ENCODE results near the gene FGF19.

Gene FGF19

DNA sequence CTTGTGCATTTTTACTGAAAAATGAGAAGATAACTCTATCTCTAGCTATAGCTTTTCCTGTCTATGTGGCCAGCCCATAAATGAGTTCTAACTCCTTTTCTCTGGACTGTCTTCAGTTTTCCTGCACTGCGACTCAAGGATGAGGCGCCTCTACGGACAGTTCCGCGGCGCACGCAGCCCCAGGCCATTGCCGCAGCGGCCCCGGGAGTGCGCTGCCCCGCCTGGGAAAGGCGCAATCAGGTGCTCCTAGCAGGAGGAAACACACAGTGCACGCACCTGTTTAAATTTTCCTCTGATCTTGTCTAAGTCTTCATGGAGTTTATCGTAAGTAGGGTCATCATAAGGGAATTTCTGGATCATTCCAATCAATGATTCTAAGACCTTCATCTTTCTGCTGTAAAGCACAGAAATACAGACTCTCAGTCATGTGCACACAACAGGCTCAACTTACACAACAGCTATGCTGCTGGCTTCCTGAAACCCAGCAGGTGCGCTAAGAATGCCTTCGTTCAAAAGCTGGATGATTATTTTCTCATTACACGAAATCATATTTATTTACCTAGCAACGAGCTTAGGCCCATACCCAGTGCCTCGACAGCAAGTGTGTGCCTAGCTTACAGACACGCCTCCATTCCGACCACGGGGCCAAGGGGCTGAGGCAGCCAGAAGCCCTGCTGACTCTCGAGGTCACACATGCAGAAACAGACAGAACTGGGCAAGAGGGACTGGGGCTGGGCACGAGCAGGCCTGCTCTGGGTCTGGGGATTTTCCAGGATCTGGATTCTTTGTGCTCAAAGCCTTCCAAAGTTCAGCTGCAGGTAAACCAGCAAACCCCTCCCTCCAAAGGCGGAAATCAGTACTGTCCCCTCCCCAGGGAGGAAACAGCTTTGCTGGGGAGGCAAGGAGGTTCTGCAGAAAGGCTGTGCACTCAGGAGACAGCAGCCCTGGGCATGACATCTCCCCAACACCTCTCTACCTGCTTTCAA is 35.9 kb downstream of the FGF19 start:
- no peak for DNase-seq

DNA sequence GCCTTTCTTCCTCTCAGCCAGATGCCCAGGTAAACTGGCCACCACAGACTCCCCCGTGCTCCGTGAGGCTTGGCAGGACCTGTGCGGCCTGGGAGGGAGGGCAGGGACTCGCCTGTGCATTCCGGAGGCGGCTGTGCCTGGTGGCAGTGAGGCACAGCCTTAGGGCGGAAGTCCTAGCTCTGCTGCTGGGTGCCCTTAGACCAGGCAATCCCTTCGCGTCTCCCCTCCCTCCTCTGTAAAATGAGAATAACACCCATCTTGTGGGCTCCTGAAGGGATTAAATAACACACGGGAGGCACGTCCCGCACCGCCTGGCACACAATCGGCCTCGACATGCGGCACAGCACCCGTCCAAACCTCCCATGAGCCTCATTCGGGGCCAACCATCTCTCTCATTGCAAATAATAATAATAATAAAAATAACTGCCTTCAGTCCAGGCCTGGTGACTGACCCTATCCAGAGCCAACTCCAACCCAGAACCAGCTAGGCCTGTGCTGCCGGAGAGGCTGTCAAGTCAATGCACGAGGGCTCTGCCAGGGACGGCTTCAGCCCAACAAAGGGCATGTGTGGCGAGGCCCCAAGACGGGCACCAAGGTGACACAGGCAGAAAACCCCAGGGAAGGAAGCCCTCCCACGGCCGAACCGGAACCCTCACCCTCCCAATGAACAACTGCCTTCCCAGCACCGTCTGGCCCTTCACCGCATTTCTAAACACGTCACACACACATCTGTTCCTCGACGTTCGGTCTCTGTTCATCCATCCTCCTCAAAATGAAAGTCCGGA is 36.9 kb downstream of the FGF19 start:
- DNase-seq = no peak

DNA sequence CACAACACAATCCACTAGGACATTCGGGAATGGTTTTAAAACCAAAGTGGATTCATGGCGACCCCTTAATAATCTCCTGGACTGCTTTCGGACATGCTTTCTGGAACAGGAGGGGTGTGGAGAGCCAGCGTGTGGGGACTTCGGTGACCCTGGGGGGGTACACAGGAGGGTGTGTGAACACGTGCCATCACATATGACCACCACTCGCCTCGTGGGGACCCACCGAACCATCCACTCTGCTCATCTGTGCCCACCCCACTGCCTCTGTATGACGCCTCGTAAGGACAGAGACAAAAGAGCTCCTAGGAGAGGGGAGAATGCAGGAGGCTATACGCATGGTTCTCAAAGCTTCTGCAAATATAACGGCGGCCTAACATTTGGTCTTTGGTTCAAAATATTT is 37.6 kb downstream of the FGF19 start:
- DNase-seq = no peak

DNA sequence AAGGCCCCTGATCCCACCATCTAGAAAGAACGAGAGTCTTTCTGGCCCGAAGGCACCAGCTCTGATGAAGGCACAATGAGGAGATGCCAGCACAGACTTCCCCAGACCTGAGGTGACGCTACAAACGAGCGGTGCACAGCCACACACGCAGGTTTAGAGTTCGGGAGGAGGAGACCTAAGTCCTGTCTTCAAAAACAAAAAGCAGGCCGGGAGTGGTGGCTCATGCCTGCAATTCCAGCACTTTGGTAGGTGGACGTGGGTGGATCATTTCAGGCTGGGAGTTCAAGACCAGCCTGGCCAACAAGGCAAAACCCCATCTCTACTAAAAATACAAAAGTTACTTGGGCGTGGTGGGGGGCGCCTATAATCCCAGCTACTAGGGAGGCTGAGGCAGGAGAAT is 38.2 kb downstream of the FGF19 start:
- no peak for DNase-seq

DNA sequence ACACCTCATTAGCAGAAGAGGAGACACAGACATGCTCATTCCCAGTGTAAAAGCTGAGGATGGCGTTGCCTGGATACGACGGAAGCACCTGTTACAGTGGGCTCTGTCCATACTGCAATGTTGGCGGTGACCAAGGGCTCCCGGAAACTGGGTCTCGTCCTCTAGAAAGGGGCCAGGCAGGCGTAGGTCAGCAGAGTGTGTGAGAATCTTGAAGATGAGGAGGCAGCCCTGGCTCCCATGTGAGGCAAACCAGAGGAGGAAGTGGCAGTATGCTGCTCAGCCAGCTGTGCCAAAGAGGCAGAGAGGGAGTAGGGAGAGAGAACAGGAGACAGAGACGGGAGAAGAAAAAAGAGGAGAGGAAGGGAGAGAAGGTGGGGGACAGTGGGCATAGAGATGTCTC is 38.9 kb downstream of the FGF19 start:
- DNase-seq = no peak

DNA sequence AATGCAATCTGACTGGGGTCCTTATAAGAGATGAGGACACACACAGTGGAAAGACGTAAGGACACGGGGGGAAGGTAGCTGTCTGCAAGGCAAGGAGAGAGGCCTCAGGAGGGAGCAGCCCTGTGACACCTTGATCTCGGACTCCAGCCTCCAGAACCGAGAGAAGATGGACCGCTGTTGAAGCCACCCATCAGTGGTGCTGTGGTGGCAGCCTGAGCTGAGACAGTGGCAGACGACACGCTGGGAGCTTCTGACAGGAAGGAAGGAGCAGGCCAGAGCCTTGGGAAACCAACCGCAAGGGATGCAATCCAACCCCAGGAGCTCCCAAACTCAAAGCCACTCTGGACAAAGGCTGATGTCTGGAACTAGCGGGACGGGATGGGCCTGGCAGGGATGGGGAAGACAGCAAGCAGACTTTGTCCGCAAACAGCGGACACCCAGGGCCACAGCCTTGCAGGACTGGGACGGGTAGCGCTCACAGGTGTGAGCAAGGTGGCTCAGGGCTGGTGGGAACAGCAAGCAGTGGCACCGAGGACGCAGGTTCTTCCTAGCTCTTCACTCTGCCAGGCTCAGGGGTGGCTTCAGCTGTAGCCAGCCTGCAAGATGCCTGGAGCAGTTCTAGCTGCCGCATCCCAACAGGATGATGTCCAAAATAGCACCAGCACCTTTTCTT is 39.6 kb downstream of the FGF19 start:
- DNase-seq = no peak

DNA sequence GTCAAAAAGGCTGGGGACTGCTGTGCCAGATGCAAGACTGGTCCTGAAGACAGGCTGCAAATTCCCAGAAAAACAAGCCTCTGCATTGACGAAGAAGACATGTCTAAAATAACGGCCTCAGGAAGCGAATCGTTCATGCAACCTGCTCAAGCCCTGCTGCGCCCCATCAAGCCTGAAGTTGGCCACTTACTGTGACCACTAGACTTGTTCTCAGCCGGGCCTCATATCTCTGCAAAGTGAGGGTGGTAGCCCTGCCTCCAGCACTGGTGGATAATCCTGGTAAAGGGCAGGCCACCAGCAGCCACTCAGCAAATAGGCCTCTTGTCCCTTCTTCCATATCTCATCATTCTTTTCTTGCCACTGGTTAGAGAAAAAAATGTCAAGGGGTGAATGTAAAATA is 40.5 kb downstream of the FGF19 start:
- DNase-seq = no peak

DNA sequence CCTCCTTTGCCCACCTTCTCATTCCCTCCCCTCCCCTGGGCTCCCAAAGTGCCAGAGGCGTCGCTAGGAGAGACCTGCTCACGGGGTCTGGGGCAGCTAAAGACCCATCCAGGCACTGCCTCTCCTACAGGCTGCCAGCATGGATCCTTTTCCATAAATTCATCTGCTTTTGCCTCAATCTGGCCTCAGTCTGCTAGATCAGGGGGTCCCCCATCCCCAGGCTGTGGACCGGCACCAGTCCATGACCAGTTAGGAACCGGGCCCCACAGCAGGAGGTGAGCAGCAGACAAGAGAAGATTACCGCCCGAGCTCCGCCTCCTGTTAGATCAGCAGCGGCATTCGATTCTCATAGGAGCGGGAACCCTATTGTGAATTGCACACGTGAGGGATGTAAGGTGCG is 41.0 kb downstream of the FGF19 start:
- DNase-seq = no peak

DNA sequence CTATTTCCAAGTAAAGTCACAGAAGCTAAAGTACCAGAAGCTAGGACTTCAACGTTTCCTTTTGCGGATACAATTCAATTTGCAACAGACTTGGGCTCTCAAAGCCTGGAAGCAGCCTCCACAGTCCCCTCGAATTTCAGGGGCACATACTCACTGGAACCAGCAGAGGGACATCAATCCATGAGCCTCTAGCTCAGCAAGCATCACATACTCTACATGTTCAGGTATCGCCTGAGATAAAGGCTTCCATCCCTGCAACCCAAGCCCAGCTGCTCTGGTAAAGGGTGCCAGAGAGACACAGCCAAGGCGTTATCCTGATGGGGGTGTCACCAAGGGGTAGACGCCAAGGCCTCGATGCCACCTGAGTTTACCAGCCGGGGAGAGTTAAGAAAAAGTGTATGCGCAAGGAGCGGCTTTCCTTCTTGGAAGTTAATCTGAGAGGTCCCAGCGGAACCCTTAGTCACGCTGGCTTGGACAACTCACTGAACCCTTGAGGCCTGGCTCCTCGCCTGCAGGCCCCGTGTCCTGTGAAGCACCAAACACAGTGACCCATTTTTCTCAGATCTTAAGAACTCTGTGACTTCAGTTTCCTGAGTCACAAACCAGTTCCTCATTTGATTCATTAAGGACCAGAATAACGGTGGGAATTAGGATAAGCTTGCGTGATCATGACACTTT is 41.7 kb downstream of the FGF19 start:
- DNase-seq = no peak

DNA sequence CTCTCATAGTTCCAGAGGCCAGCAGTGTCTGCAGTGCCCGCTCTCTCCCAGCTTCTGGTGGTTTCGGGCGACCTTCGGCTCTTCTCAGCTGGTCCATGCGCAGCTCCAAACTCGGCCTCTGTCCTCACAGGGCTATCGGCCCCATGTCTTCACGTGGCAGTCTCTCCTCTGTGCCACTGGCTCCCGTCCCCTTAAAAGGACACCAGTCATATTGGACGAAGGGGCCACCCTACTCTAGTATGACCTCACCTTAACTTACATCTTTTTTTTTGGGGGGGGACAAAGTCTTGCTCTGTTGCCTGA is 42.5 kb downstream of the FGF19 start:
- no peak for DNase-seq

DNA sequence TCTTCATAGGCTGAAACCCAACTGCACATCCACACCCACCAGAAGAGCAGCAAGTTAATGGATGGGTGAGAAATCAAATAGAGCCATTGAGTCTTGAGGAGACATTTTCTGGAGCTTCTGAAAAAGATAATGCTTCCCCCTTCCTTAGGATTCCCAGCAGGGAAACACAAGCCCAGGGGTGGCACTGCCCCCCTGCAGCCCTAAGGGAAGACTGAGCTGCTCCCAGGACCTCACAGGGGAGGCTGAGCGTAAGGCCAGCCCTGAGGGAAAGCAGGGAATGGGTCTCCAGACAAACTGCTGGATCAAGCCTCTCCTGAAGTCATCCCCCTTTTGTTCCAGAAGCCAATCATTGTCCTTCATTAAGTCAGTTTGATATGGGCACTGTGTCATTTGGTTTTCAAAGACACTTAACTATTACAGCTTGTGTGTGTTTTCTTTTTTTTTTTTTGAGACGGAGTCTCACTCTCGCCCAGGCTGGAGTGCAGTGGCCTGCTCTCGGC is 43.8 kb downstream of the FGF19 start:
- DNase-seq = no peak

DNA sequence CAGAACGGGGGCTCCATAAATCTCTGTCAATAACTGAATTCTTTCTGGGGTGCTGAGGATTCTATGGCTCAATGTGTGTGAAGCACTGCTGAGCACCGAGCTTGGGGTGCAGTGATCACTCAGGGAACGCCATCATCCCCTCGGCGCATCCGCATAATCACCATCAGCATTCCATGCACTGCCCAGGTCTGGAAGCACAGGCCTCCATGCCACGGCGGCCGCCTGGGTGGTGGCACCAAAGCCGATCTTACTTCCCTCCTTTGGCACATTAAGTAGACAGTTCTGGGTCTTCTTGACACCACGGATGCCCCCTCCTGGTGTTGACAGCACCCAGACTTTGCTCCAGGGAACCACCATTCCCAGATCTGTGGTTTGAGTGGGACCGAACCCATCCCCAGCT is 44.2 kb downstream of the FGF19 start:
- no peak for DNase-seq

DNA sequence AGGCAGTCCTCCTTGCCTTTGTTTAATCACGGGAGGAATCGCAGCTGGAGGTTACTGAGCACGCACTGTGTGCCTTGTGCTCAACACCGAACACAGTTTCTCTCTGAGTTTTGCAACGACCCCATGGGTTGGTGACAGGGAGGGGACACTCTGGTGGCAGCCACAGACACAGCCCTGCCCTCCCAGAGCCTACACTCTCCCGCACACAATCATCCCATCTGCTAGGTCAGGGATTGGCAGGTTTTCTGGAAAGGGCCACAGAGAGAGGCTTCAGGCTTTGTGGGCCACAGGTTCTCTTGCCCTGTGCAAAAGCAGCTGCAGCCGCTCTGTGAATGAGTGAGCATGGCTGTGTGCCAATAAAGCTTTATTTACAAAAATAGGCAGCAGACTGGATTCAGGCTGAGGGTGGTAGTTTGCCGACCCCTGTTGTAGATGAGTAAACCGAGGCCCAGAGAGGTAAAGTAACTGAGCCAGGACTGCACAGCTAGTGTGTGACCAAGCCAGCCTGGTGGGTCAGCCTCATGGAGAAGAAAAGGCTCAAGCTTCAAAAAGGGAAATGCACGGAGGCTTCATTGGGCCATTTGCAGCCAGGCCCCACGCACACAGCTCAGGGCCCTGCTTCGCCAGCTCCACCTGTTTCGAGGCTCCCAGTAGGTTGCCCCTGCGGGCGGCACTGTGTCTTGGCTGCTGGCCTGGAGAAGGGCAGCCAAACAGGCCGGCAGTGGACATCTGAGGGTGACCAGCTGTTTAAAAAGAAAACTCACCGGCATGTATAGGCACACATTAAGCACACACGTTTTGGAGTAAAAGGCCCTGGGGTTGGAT is 45.0 kb downstream of the FGF19 start:
- DNase-seq = peak; percentile 9

DNA sequence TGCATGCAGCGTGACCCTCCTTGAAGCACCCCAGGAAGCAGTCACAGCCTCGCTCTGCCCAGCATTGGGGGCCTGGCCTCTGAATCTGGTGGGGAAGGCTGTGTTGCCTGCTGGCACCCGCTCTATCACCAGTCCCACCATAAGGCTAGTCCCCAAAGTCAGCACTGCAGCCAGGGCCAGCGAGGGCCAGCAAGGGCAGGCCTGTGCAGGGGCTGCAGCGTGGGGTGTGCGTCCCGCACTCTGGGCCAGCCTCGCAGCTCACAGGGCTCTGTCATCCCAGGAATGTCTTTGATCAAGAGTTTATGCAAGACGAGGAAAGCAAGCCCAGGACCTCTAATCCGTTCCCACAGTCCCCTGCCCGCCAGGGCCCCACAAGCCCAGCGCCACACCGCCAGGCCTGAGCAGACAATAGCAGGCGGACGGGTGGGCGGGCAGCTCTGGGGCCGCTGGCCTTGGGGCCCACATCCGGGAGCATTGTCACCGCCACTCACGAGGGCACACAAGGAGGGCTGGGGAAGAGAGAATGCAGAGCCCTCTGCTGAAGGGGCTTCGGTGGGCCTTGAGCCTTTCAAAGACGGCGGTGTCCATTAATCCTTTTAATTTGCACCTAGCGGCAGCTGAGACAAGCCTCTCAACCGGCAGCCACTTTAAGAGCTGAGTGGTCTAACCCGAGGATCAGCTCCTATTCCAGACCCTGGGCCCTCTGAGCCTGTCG is 45.8 kb downstream of the FGF19 start:
- no peak for DNase-seq

DNA sequence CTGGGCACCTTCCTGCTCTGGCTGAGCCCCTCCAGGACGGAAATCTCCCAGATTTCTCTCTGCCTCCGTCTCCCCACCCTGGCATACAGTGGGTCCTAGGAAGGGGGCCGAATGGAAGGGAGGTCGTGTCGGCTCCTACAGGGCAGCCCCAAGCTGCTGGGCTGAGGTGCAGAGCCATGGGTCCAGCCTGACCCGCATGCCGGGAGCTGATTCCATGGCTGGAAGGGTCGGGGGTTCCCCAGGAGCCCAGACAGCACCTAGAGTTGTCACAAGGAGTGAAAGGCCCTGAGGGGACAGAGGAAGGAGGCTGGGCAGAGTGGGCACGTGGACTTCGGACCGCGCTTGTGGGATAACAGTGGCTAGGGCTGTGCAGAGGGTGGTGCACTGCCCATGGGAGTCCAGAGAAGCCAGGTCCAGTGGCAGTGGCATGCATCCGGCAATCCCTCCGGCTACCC is 46.3 kb downstream of the FGF19 start:
- no peak for DNase-seq

DNA sequence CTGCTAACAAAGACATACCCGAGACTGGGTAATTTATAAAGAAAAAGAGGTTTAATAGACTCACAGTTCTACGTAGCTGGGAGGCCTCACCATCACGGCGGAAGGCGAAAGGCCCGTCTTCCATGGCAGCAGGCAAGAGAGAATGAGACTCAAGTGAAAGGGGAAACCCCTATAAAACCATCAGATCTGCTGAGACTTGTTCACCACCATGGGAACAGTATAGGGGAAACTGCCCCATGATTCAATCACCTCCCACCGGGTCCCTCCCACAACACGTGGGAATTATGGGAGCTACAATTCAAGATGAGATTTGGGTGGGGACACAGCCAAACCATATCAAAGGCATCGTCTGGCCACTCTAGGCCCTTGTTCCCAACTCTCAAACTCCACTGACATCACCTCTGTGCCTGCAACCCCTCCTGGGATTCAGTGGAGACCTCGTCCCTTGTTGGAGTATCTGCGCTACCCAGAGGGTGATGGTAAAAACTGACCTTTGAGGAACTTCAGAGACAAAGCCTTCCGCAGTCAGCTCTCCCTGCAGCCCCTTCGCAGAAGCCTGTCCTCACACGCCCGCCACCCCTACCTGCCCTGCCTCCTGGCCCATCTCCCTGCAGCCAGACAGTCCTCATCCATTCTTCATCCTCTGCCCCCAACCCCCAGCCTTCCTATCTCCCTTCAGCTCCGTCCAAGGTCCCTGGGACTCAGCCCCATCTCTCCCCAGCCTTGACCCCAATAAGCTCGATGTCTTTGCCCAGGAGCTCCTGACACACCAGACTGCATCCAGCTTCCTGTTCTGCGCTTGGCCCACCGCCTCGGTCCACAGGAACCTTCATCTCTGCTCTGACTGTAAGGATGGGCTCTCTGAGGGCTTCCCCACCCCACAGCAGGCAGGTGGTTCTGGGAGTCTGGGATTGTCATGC is 47.0 kb downstream of the FGF19 start:
- DNase-seq = no peak

DNA sequence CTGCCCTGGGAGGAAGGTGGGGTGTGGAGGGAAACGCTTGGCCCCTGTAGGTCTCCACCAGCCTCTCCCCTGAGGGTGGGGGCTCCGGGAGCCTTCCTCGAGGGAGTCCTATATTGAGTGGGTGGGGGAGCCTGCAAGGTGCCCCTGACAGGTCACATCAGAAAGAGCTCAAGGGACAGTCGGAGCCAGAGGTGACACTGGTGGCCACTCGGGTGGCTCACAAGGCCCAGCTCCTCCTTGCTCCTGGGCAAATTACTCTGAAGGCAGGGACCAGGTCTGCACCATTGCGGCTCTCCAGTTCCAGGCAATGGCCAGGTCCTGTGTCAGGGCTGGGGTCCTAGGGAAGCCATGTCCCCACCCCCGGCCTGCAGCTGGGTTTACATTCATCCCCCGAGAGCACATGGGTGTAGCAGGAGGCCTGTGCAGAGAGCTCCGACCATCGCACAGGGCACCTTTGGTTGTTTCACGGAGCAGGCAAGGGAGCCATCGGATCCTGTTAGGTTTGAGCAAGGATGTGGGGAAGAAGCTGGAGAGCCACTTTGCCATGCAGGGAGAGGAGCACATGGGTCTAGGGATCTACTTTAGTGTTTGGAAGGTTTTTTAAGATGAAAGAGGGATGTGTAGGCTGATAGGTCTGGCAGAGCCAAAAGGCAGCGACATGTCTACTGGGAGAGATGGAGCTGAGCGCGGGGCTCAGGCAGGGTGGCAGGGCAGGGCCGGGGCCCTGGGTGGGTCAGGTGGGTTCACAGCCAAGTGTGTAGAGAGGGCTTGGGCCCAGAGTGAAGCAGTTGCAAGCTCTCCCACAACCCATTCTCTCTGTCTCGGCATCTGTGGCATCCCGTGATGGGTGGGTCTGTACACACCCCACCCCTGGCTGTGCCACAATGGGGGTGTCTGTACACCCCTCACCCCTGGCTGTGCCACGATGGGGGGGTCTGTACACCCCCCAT is 48.1 kb downstream of the FGF19 start:
- DNase-seq = no peak

DNA sequence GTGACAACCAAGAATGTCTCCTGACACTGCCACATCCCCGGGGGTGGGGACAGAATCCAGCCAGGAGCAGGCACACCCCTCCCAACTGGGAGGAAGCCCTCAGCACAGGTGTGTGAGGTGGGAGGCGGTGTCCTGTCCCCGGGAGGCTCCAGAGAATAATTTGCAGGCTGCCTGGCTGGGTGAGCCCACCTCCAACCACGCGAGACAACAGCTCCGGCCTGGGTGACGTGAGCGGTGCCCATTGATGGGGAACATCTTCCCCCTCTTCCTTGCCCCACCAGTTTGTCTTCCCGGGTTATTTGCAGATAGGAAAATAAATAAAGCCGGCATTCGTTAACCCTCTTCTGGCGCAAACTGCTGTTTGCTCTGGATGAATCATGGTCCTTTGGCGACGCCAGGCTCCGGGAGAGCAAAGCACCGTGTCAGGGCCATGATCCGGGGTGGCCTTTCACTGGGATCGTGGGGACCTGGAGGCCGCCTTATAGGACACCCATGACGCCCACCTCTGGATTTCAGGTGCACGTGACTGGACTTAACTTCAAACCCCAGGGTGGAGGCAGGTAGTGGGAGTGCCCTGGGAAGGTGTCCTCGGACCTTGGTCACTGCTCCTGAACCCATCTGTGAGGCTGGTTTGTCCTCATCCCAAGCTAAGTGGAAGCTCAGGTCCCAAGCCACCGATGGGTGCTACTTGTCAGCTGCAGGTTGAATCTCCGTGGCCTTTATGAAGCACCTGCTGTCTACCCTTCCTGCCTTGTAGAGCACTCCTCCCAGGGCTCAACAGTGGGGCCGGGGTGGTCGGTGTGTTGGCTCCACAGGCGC is 49.0 kb downstream of the FGF19 start:
- DNase-seq = peak; percentile 74

Measured in NCI-H69 (cell line).